Activated naive CD4-positive, alpha-beta T cell treated with anti-CD3 and anti-CD28 coated beads, Interleukin-2, amount 10 ng/mL, durations not matched to agents 7 days and 5 days (primary cell): ENCODE measurements around the gene LRP2.
"Not testable (repeated sequence)": the region's sequence is repeated elsewhere in the genome, so short reads cannot be mapped to it uniquely, and the experiment has no call there.

Experiments used
- CTCF ChIA-PET: fragments of 350-600 bp; sonication (Branson Sonifier 250); formaldehyde crosslinking; loops from one replicate; lab custom pipeline; 2021; ENCODE audit warnings: antibody characterized with exemption; lab: Charles Lee
- DNase-seq: peaks from one replicate; pipeline ENCODE4 v3.0.0-alpha.2; 2020
- H3K27ac Mint-ChIP-seq: one replicate; pipeline ENCODE4 v1.8.0; 2021; ENCODE audit warnings: mild to moderate bottlenecking, moderate library complexity, mixed read lengths
- H3K27me3 Mint-ChIP-seq: one replicate; pipeline ENCODE4 v1.8.0; 2021; ENCODE audit warnings: mild to moderate bottlenecking, mixed read lengths
- H3K36me3 Mint-ChIP-seq: one replicate; pipeline ENCODE4 v1.8.0; 2021; ENCODE audit warnings: mixed read lengths
- H3K4me1 Mint-ChIP-seq: one replicate; pipeline ENCODE4 v1.8.0; 2021; ENCODE audit warnings: mixed read lengths
- H3K4me3 Mint-ChIP-seq: one replicate; pipeline ENCODE4 v1.8.0; 2021; ENCODE audit warnings: mild to moderate bottlenecking, moderate library complexity, mixed read lengths
- H3K9me3 Mint-ChIP-seq: one replicate; pipeline ENCODE4 v1.8.0; 2021; ENCODE audit warnings: mixed read lengths

LRP2 gene

GRCh38 chr2:169330555-169331198 lies 31.7 kb downstream of the LRP2 start:
- CTCF ChIA-PET, result no interaction called here
- no peaks in the 10 kb centered on the region for H3K4me1 Mint-ChIP-seq
- H3K27ac Mint-ChIP-seq, result no peak overlapping the region
- H3K9me3 Mint-ChIP-seq, result no peaks in the 10 kb centered on the region
- no peak for DNase-seq
- no peaks in the 10 kb centered on the region for H3K36me3 Mint-ChIP-seq
- no peaks in the 10 kb centered on the region for H3K27me3 Mint-ChIP-seq
- no peak overlapping the region for H3K4me3 Mint-ChIP-seq

- Mint-ChIP-seq H3K27ac (no peak overlapping the region), H3K27me3 (no peaks in the 10 kb centered on the region), H3K4me1 (no peaks in the 10 kb centered on the region), H3K36me3 (no peaks in the 10 kb centered on the region), H3K9me3 (no peaks in the 10 kb centered on the region), H3K4me3 (no peak overlapping the region)
- CTCF ChIA-PET, result no interaction called here
- DNase-seq, result no peak
Measured at GRCh38 chr2:169329688-169330554, 32.4 kb downstream of the LRP2 start.

- no peak overlapping the region for H3K4me3 Mint-ChIP-seq
- no peak for DNase-seq
- no peaks in the 10 kb centered on the region for H3K36me3 Mint-ChIP-seq
- H3K27ac Mint-ChIP-seq, result no peak overlapping the region
- H3K9me3 Mint-ChIP-seq, result no peaks in the 10 kb centered on the region
- no peaks in the 10 kb centered on the region for H3K4me1 Mint-ChIP-seq
- no peaks in the 10 kb centered on the region for H3K27me3 Mint-ChIP-seq
- CTCF ChIA-PET, result no interaction called here
Measured at GRCh38 chr2:169328785-169329184, 33.5 kb downstream of the LRP2 start.

GRCh38 chr2:169327837-169328236 lies 34.5 kb downstream of the LRP2 start:
- H3K27ac Mint-ChIP-seq, H3K36me3 Mint-ChIP-seq, H3K4me1 Mint-ChIP-seq, DNase-seq, H3K27me3 Mint-ChIP-seq, H3K9me3 Mint-ChIP-seq, H3K4me3 Mint-ChIP-seq, CTCF ChIA-PET: not testable (repeated sequence)

- H3K27ac Mint-ChIP-seq, result not testable (repeated sequence)
Measured at GRCh38 chr2:169325886-169326285, 36.4 kb downstream of the LRP2 start.

GRCh38 chr2:169324581-169325260 lies 37.6 kb downstream of the LRP2 start:
- H3K4me1 Mint-ChIP-seq, result no peaks in the 10 kb centered on the region
- H3K4me3 Mint-ChIP-seq, result no peak overlapping the region
- CTCF ChIA-PET, result no interaction called here
- no peak for DNase-seq
- H3K27me3 Mint-ChIP-seq, result peaks cover 4% of the 10 kb centered on the region
- no peak overlapping the region for H3K27ac Mint-ChIP-seq
- H3K9me3 Mint-ChIP-seq, result no peaks in the 10 kb centered on the region
- no peaks in the 10 kb centered on the region for H3K36me3 Mint-ChIP-seq

More at GRCh38 chr2:169325886-169326285, 36.4 kb downstream of the LRP2 start:
- CTCF ChIA-PET, H3K36me3 Mint-ChIP-seq, H3K4me3 Mint-ChIP-seq, H3K4me1 Mint-ChIP-seq, H3K27me3 Mint-ChIP-seq, H3K9me3 Mint-ChIP-seq, DNase-seq: not testable (repeated sequence)

- H3K27me3 Mint-ChIP-seq, result peaks cover 4% of the 10 kb centered on the region
- CTCF ChIA-PET, result no interaction called here
Measured at GRCh38 chr2:169323841-169324240, 38.5 kb downstream of the LRP2 start.

GRCh38 chr2:169320561-169320960 lies 41.8 kb downstream of the LRP2 start:
- Mint-ChIP-seq H3K27ac (no peak overlapping the region), H3K36me3 (no peaks in the 10 kb centered on the region), H3K27me3 (peaks cover 4% of the 10 kb centered on the region), H3K4me3 (no peak overlapping the region), H3K9me3 (no peaks in the 10 kb centered on the region), H3K4me1 (no peaks in the 10 kb centered on the region)
- CTCF ChIA-PET, result no interaction called here
- no peak for DNase-seq

More at GRCh38 chr2:169323841-169324240, 38.5 kb downstream of the LRP2 start:
- no peaks in the 10 kb centered on the region for H3K4me1 Mint-ChIP-seq
- no peaks in the 10 kb centered on the region for H3K9me3 Mint-ChIP-seq
- no peak overlapping the region for H3K4me3 Mint-ChIP-seq
- no peak for DNase-seq
- no peak overlapping the region for H3K27ac Mint-ChIP-seq
- H3K36me3 Mint-ChIP-seq, result no peaks in the 10 kb centered on the region

- CTCF ChIA-PET, result no interaction called here
- no peak overlapping the region for H3K4me3 Mint-ChIP-seq
- no peak overlapping the region for H3K27ac Mint-ChIP-seq
- DNase-seq, result no peak
- peaks cover 2% of the 10 kb centered on the region for H3K9me3 Mint-ChIP-seq
- no peaks in the 10 kb centered on the region for H3K36me3 Mint-ChIP-seq
- H3K27me3 Mint-ChIP-seq, result no peaks in the 10 kb centered on the region
- H3K4me1 Mint-ChIP-seq, result no peaks in the 10 kb centered on the region
Measured at GRCh38 chr2:169315357-169315756, 47.0 kb downstream of the LRP2 start.

GRCh38 chr2:169308349-169308748 lies 54.0 kb downstream of the LRP2 start:
- H3K36me3 Mint-ChIP-seq, H3K27me3 Mint-ChIP-seq, H3K4me1 Mint-ChIP-seq, CTCF ChIA-PET, H3K4me3 Mint-ChIP-seq, H3K27ac Mint-ChIP-seq, H3K9me3 Mint-ChIP-seq, DNase-seq: not testable (repeated sequence)

GRCh38 chr2:169304689-169305088 lies 57.6 kb downstream of the LRP2 start:
- H3K27ac Mint-ChIP-seq, H3K27me3 Mint-ChIP-seq, DNase-seq, H3K4me1 Mint-ChIP-seq, H3K4me3 Mint-ChIP-seq, CTCF ChIA-PET, H3K36me3 Mint-ChIP-seq, H3K9me3 Mint-ChIP-seq: not testable (repeated sequence)

- Mint-ChIP-seq H3K27ac (no peak overlapping the region), H3K4me1 (no peaks in the 10 kb centered on the region), H3K9me3 (peaks cover 3% of the 10 kb centered on the region), H3K27me3 (peaks cover 4% of the 10 kb centered on the region), H3K36me3 (no peaks in the 10 kb centered on the region), H3K4me3 (no peak overlapping the region)
- DNase-seq, result no peak
- CTCF ChIA-PET, result no interaction called here
Measured at GRCh38 chr2:169303579-169304305, 58.6 kb downstream of the LRP2 start.

GRCh38 chr2:169302364-169302763 lies 60.0 kb downstream of the LRP2 start:
- no peak overlapping the region for H3K27ac Mint-ChIP-seq
- no peak overlapping the region for H3K4me3 Mint-ChIP-seq
- CTCF ChIA-PET, result no interaction called here
- H3K36me3 Mint-ChIP-seq, result no peaks in the 10 kb centered on the region
- no peaks in the 10 kb centered on the region for H3K9me3 Mint-ChIP-seq
- H3K4me1 Mint-ChIP-seq, result no peaks in the 10 kb centered on the region
- H3K27me3 Mint-ChIP-seq, result peaks cover 4% of the 10 kb centered on the region
- no peak for DNase-seq
